HepG2 (cell line): Measurements from ENCODE around the gene EPSTI1.

Source experiments
- CENPX ChIP-seq: sonication (generic); formaldehyde crosslinking; IDR thresholded peaks from 2 replicates; pipeline ENCODE4 v1.9.0; 2021; ENCODE audit warnings: mild to moderate bottlenecking, missing genetic modification reagents, moderate library complexity
- EP300 ChIP-seq, 3 experiments: sonication (generic) in 1 of 3; formaldehyde crosslinking in 1 of 3; IDR thresholded peaks; 2 replicates each; pipeline versions ENCODE4 v1.5.1 to v1.6.1; 2011 to 2020; ENCODE audit warnings: low read depth in 2 of 3, low read length in 2 of 3, borderline replicate concordance in 1 of 3, improper control_type of control experiment in 1 of 3, mild to moderate bottlenecking in 1 of 3, missing genetic modification reagents in 1 of 3, moderate library complexity in 1 of 3
- EZH2 ChIP-seq: conservative IDR thresholded peaks from 2 replicates; pipeline ENCODE4 v1.6.1; 2012; ENCODE audit warnings: mild to moderate bottlenecking, low read depth, low read length, moderate library complexity
- GABPA ChIP-seq, 2 experiments: IDR thresholded peaks; 2 replicates each; pipeline ENCODE4 v1.6.1; 2011 to 2016; ENCODE audit warnings: low read depth in 2 of 2, low read length in 1 of 2, missing biosample characterization in 1 of 2, missing genetic modification characterization in 1 of 2
- IRX3 ChIP-seq: sonication (generic); formaldehyde crosslinking; IDR thresholded peaks from 2 replicates; pipeline ENCODE4 v1.8.1; 2023; ENCODE audit warnings: mild to moderate bottlenecking, low read depth, missing genetic modification reagents, borderline replicate concordance
- JUND ChIP-seq: sonication (generic); formaldehyde crosslinking; IDR thresholded peaks from 2 replicates; pipeline ENCODE4 v1.8.0; 2022; ENCODE audit warnings: mild to moderate bottlenecking, missing genetic modification reagents
- YY1 ChIP-seq: IDR thresholded peaks from 2 replicates; pipeline ENCODE4 v1.6.1; 2011; ENCODE audit warnings: low read length, low read depth, moderate library complexity, mild to moderate bottlenecking; ENCODE audit not compliant: insufficient read depth, insufficient replicate concordance
- ZNF644 ChIP-seq: IDR thresholded peaks from 2 replicates; pipeline ENCODE4 v1.6.1; 2016; ENCODE audit warnings: low read depth
- TF ChIP-seq, protein P1 (sequence below): sonication (generic); formaldehyde crosslinking; IDR thresholded peaks from 2 replicates; pipeline ENCODE4 v1.5.0; 2020; ENCODE audit warnings: mild to moderate bottlenecking, missing genetic modification reagents, moderate library complexity
- TF ChIP-seq, protein P2 (sequence below): sonication (generic); formaldehyde crosslinking; IDR thresholded peaks from 2 replicates; pipeline ENCODE4 v1.4.0; 2020; ENCODE audit warnings: missing genetic modification reagents
- TF ChIP-seq, protein P3 (sequence below): sonication (generic); formaldehyde crosslinking; IDR thresholded peaks from 2 replicates; pipeline ENCODE4 v1.5.0; 2020; ENCODE audit warnings: mild to moderate bottlenecking, missing genetic modification reagents
- TF ChIP-seq, protein P4 (sequence below): sonication (generic); formaldehyde crosslinking; IDR thresholded peaks from 2 replicates; pipeline ENCODE4 v1.5.1; 2020; ENCODE audit warnings: missing genetic modification reagents, mild to moderate bottlenecking, borderline replicate concordance

DNA sequence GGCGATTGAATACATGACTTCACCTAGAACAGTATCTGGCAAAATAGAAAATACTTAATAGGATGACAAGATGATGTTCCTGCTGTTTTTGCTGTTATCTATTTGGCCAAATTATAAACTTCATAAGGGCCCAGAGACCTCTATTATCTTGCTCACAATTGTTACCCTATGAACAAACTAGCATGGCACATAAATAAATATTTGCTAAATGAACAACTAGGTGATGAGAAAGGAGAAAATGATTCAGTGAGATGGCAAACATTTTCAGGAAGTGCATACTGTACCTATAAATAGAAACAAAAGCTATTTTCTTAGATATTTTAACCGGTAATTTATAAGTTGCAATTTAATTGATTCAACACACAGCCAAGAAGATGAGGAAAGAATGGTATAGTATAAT lies 132.3 kb downstream of the EPSTI1 start:
- TF ChIP-seq, protein P1, sequence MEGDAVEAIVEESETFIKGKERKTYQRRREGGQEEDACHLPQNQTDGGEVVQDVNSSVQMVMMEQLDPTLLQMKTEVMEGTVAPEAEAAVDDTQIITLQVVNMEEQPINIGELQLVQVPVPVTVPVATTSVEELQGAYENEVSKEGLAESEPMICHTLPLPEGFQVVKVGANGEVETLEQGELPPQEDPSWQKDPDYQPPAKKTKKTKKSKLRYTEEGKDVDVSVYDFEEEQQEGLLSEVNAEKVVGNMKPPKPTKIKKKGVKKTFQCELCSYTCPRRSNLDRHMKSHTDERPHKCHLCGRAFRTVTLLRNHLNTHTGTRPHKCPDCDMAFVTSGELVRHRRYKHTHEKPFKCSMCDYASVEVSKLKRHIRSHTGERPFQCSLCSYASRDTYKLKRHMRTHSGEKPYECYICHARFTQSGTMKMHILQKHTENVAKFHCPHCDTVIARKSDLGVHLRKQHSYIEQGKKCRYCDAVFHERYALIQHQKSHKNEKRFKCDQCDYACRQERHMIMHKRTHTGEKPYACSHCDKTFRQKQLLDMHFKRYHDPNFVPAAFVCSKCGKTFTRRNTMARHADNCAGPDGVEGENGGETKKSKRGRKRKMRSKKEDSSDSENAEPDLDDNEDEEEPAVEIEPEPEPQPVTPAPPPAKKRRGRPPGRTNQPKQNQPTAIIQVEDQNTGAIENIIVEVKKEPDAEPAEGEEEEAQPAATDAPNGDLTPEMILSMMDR (CRISPR knock-in tag): no peak
- TF ChIP-seq ZNF644 (CRISPR knock-in tag) (no peak), YY1 (no peak), IRX3 (no peak), EZH2 (no peak), GABPA (IDR thresholded peaks at IDR 0.05; ENCODE audit: low read depth, low read length) (no peak), GABPA (CRISPR knock-in tag; IDR thresholded peaks at IDR 0.05; ENCODE audit: low read depth) (no peak), JUND (CRISPR knock-in tag) (no peak), EP300 (IDR thresholded peaks at IDR 0.05; ENCODE audit: low read depth in 2 of 2, low read length in 2 of 2) (no peak), EP300 (CRISPR knock-in tag; IDR thresholded peaks at IDR 0.05; ENCODE audit: borderline replicate concordance) (no peak), CENPX (CRISPR knock-in tag) (no peak)
- TF ChIP-seq, protein P2, sequence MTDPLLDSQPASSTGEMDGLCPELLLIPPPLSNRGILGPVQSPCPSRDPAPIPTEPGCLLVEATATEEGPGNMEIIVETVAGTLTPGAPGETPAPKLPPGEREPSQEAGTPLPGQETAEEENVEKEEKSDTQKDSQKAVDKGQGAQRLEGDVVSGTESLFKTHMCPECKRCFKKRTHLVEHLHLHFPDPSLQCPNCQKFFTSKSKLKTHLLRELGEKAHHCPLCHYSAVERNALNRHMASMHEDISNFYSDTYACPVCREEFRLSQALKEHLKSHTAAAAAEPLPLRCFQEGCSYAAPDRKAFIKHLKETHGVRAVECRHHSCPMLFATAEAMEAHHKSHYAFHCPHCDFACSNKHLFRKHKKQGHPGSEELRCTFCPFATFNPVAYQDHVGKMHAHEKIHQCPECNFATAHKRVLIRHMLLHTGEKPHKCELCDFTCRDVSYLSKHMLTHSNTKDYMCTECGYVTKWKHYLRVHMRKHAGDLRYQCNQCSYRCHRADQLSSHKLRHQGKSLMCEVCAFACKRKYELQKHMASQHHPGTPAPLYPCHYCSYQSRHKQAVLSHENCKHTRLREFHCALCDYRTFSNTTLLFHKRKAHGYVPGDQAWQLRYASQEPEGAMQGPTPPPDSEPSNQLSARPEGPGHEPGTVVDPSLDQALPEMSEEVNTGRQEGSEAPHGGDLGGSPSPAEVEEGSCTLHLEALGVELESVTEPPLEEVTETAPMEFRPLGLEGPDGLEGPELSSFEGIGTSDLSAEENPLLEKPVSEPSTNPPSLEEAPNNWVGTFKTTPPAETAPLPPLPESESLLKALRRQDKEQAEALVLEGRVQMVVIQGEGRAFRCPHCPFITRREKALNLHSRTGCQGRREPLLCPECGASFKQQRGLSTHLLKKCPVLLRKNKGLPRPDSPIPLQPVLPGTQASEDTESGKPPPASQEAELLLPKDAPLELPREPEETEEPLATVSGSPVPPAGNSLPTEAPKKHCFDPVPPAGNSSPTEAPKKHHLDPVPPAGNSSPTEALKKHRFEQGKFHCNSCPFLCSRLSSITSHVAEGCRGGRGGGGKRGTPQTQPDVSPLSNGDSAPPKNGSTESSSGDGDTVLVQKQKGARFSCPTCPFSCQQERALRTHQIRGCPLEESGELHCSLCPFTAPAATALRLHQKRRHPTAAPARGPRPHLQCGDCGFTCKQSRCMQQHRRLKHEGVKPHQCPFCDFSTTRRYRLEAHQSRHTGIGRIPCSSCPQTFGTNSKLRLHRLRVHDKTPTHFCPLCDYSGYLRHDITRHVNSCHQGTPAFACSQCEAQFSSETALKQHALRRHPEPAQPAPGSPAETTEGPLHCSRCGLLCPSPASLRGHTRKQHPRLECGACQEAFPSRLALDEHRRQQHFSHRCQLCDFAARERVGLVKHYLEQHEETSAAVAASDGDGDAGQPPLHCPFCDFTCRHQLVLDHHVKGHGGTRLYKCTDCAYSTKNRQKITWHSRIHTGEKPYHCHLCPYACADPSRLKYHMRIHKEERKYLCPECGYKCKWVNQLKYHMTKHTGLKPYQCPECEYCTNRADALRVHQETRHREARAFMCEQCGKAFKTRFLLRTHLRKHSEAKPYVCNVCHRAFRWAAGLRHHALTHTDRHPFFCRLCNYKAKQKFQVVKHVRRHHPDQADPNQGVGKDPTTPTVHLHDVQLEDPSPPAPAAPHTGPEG (CRISPR knock-in tag): no peak
- TF ChIP-seq, protein P3, sequence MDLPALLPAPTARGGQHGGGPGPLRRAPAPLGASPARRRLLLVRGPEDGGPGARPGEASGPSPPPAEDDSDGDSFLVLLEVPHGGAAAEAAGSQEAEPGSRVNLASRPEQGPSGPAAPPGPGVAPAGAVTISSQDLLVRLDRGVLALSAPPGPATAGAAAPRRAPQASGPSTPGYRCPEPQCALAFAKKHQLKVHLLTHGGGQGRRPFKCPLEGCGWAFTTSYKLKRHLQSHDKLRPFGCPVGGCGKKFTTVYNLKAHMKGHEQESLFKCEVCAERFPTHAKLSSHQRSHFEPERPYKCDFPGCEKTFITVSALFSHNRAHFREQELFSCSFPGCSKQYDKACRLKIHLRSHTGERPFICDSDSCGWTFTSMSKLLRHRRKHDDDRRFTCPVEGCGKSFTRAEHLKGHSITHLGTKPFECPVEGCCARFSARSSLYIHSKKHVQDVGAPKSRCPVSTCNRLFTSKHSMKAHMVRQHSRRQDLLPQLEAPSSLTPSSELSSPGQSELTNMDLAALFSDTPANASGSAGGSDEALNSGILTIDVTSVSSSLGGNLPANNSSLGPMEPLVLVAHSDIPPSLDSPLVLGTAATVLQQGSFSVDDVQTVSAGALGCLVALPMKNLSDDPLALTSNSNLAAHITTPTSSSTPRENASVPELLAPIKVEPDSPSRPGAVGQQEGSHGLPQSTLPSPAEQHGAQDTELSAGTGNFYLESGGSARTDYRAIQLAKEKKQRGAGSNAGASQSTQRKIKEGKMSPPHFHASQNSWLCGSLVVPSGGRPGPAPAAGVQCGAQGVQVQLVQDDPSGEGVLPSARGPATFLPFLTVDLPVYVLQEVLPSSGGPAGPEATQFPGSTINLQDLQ (CRISPR knock-in tag): no peak
- TF ChIP-seq, protein P4, sequence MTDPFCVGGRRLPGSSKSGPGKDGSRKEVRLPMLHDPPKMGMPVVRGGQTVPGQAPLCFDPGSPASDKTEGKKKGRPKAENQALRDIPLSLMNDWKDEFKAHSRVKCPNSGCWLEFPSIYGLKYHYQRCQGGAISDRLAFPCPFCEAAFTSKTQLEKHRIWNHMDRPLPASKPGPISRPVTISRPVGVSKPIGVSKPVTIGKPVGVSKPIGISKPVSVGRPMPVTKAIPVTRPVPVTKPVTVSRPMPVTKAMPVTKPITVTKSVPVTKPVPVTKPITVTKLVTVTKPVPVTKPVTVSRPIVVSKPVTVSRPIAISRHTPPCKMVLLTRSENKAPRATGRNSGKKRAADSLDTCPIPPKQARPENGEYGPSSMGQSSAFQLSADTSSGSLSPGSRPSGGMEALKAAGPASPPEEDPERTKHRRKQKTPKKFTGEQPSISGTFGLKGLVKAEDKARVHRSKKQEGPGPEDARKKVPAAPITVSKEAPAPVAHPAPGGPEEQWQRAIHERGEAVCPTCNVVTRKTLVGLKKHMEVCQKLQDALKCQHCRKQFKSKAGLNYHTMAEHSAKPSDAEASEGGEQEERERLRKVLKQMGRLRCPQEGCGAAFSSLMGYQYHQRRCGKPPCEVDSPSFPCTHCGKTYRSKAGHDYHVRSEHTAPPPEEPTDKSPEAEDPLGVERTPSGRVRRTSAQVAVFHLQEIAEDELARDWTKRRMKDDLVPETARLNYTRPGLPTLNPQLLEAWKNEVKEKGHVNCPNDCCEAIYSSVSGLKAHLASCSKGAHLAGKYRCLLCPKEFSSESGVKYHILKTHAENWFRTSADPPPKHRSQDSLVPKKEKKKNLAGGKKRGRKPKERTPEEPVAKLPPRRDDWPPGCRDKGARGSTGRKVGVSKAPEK (CRISPR knock-in tag): no peak
